H9 (cell line): Measurements from ENCODE around the gene TBL3. TPM values are rescaled to one million over a fixed set of nuclear protein-coding genes. Genes with fewer than 3 reads are reported as not detected.

Experiments used
- DNase-seq: peaks from one replicate; pipeline ENCODE4 v3.0.0-alpha.2; 2017
- H2AFZ ChIP-seq: one replicate; pipeline ENCODE4 v1.6.1; 2013; ENCODE audit warnings: mild to moderate bottlenecking, low read length, control low read depth, moderate library complexity
- H2AK5ac ChIP-seq: 2 replicates; pipeline ENCODE4 v1.6.1; 2013; ENCODE audit warnings: low read length, control low read depth, mixed read lengths; ENCODE audit not compliant: insufficient read length
- H2BK120ac ChIP-seq: one replicate; pipeline ENCODE4 v1.6.1; 2013; ENCODE audit warnings: low read depth, mild to moderate bottlenecking, low read length, control low read depth, inconsistent platforms; ENCODE audit not compliant: poor library complexity, severe bottlenecking
- H2BK12ac ChIP-seq: 2 replicates; pipeline ENCODE4 v1.6.1; 2013; ENCODE audit warnings: low read length, control low read depth, mixed read lengths, low read depth; ENCODE audit not compliant: insufficient read length
- H2BK15ac ChIP-seq: 2 replicates; pipeline ENCODE4 v1.6.1; 2013; ENCODE audit warnings: low read depth, low read length, control low read depth
- H2BK20ac ChIP-seq: one replicate; pipeline ENCODE4 v1.6.1; 2013; ENCODE audit warnings: low read depth, mild to moderate bottlenecking, low read length, control low read depth, inconsistent platforms; ENCODE audit not compliant: poor library complexity, severe bottlenecking
- H2BK5ac ChIP-seq: 2 replicates; pipeline ENCODE4 v1.6.1; 2013; ENCODE audit warnings: low read length, control low read depth, mixed read lengths; ENCODE audit not compliant: insufficient read length
- H3K14ac ChIP-seq: 2 replicates; pipeline ENCODE4 v1.6.1; 2013; ENCODE audit warnings: low read length, control low read depth; ENCODE audit not compliant: insufficient read depth
- H3K18ac ChIP-seq: 2 replicates; pipeline ENCODE4 v1.6.1; 2013; ENCODE audit warnings: low read depth, mild to moderate bottlenecking, mixed read lengths, low read length, control low read depth; ENCODE audit not compliant: insufficient read length
- H3K23ac ChIP-seq: 2 replicates; pipeline ENCODE4 v1.6.1; 2013; ENCODE audit warnings: low read length, control low read depth, mixed read lengths, low read depth; ENCODE audit not compliant: insufficient read length
- H3K23me2 ChIP-seq: 2 replicates; pipeline ENCODE4 v1.6.1; 2013; ENCODE audit warnings: low read depth, mild to moderate bottlenecking, mixed read lengths, low read length, control low read depth; ENCODE audit not compliant: insufficient read length, poor library complexity, severe bottlenecking
- H3K27ac ChIP-seq: 2 replicates; pipeline ENCODE4 v1.5.1; 2013; ENCODE audit warnings: low read length, control low read depth, mixed read lengths, low read depth; ENCODE audit not compliant: insufficient read length
- H3K27me3 ChIP-seq: 2 replicates; pipeline ENCODE4 v1.6.1; 2013; ENCODE audit warnings: low read length, control low read depth, inconsistent platforms; ENCODE audit not compliant: insufficient read depth
- H3K4ac ChIP-seq: 2 replicates; pipeline ENCODE4 v1.6.1; 2013; ENCODE audit warnings: low read depth, mild to moderate bottlenecking, control low read depth, inconsistent platforms, low read length, moderate library complexity
- H3K4me1 ChIP-seq: 2 replicates; pipeline ENCODE4 v1.6.1; 2013; ENCODE audit warnings: low read length, control low read depth, inconsistent platforms; ENCODE audit not compliant: insufficient read depth
- H3K4me2 ChIP-seq: 2 replicates; pipeline ENCODE4 v1.6.1; 2013; ENCODE audit warnings: low read length, control low read depth, mixed read lengths; ENCODE audit not compliant: insufficient read length, insufficient read depth
- H3K56ac ChIP-seq: 2 replicates; pipeline ENCODE4 v1.6.1; 2013; ENCODE audit warnings: low read depth, mild to moderate bottlenecking, mixed read lengths, low read length, control low read depth; ENCODE audit not compliant: insufficient read length
- H3K79me1 ChIP-seq: 2 replicates; pipeline ENCODE4 v1.6.1; 2013; ENCODE audit warnings: low read depth, mild to moderate bottlenecking, moderate library complexity, low read length, control low read depth, inconsistent platforms; ENCODE audit not compliant: insufficient read depth, poor library complexity, severe bottlenecking
- H3K79me2 ChIP-seq: 2 replicates; pipeline ENCODE4 v1.6.1; 2013; ENCODE audit warnings: low read length, control low read depth, inconsistent platforms; ENCODE audit not compliant: insufficient read depth
- H3K9ac ChIP-seq: 2 replicates; pipeline ENCODE4 v1.6.1; 2013; ENCODE audit warnings: low read length, control low read depth, mixed read lengths; ENCODE audit not compliant: insufficient read length; ENCODE audit errors: extremely low read depth
- H3K9me3 ChIP-seq: one replicate; pipeline ENCODE4 v1.6.1; 2013; ENCODE audit warnings: low read depth, low read length, inconsistent platforms; ENCODE audit not compliant: control insufficient read depth
- H3T11ph ChIP-seq: one replicate; pipeline ENCODE4 v1.6.1; 2013; ENCODE audit warnings: mild to moderate bottlenecking, low read length, control low read depth, inconsistent platforms
- H4K20me1 ChIP-seq: one replicate; pipeline ENCODE4 v1.6.1; 2013; ENCODE audit not compliant: control insufficient read depth, insufficient read length, insufficient read depth
- H4K5ac ChIP-seq: 2 replicates; pipeline ENCODE4 v1.6.1; 2013; ENCODE audit warnings: low read depth, mild to moderate bottlenecking, mixed read lengths, low read length, control low read depth; ENCODE audit not compliant: insufficient read length
- H4K8ac ChIP-seq: replicated peaks from 2 replicates; pipeline ENCODE4 v1.6.1; 2013; ENCODE audit warnings: low read length, control low read depth, mixed read lengths, low read depth; ENCODE audit not compliant: insufficient read length
- H4K91ac ChIP-seq: 2 replicates; pipeline ENCODE4 v1.6.1; 2013; ENCODE audit warnings: low read depth, mild to moderate bottlenecking, moderate library complexity, mixed read lengths, low read length, control low read depth; ENCODE audit not compliant: insufficient read length
- H3K27ac Mint-ChIP-seq, 3 experiments: 2 replicates in 2 of 3; 3 replicates in 1 of 3; pipeline ENCODE4 v1.8.0; 2020 to 2021; ENCODE audit warnings: mixed read lengths in 3 of 3, mild to moderate bottlenecking in 1 of 3, moderate library complexity in 1 of 3
- H3K27me3 Mint-ChIP-seq: 2 replicates; pipeline ENCODE4 v1.8.0; 2021; ENCODE audit warnings: low read depth, mild to moderate bottlenecking, moderate library complexity, mixed read lengths
- H3K36me3 Mint-ChIP-seq, 3 experiments: 2 replicates in 2 of 3; 3 replicates in 1 of 3; pipeline ENCODE4 v1.8.0; 2020 to 2021; ENCODE audit warnings: low read depth in 3 of 3, mixed read lengths in 3 of 3; ENCODE audit not compliant: insufficient read depth in 1 of 3
- H3K4me1 Mint-ChIP-seq, 2 experiments: 2 replicates each; pipeline ENCODE4 v1.8.0; 2020; ENCODE audit warnings: mixed read lengths in 2 of 2
- H3K4me3 Mint-ChIP-seq, 2 experiments: 2 replicates in 1 of 2; 3 replicates in 1 of 2; pipeline ENCODE4 v1.8.0; 2020 to 2021; ENCODE audit warnings: mild to moderate bottlenecking in 2 of 2, mixed read lengths in 2 of 2, moderate library complexity in 1 of 2
- H3K9me3 Mint-ChIP-seq, 2 experiments: 2 replicates in 1 of 2; 3 replicates in 1 of 2; pipeline ENCODE4 v1.8.0; 2020; ENCODE audit warnings: mild to moderate bottlenecking in 2 of 2, mixed read lengths in 2 of 2, moderate library complexity in 1 of 2
- CTCF ChIP-seq: fragments of 200-600 bp; sonication (generic); conservative IDR thresholded peaks from 3 replicates; pipeline ENCODE4 v1.8.0; 2021; ENCODE audit warnings: antibody characterized with exemption, mild to moderate bottlenecking
- WGBS: extraction: QIAGEN DNeasy Blood & Tissue Kit; methylation state at CpG from one replicate; pipeline ENCODE4 v1.1.7; 2013; ENCODE audit warnings: missing lambda C conversion rate, low lambda C conversion rate, mixed read lengths; ENCODE audit not compliant: insufficient read length; ENCODE audit errors: extremely low coverage; 5-methylcytosine and 5-hydroxymethylcytosine counted together
- total RNA-seq: library from RNA; stranded (reverse); gene quantifications from 2 replicates; pipeline ENCODE4 v1.2.1, GENCODE V29; 2021

Gene TBL3
- total RNA-seq, 1 experiment from 2014 or later: 54.0 TPM

GRCh38 chr16:1973461-1974156 lies 1.8 kb downstream of the TBL3 start:
- H3K23me2 ChIP-seq: peaks cover 8% of the 10 kb centered on the region
- H2AK5ac ChIP-seq: no peak overlapping the region
- H3K56ac ChIP-seq: no peak overlapping the region
- H2BK5ac ChIP-seq: no peak overlapping the region
- no peak overlapping the region for H2BK12ac ChIP-seq
- no peaks in the 10 kb centered on the region for H3K27me3 ChIP-seq
- no peak overlapping the region for H2BK120ac ChIP-seq
- no peak overlapping the region for H3K27ac ChIP-seq
- H2BK20ac ChIP-seq: no peak overlapping the region
- no peak overlapping the region for H3T11ph ChIP-seq
- H3K36me3 Mint-ChIP-seq: peaks cover 10 to 27% (median 25%) of the 10 kb centered on the region in 3 experiments
- no peaks in the 10 kb centered on the region; a peak in 1 of 5 replicates for H3K9me3 Mint-ChIP-seq
- no peak overlapping the region for H4K8ac ChIP-seq
- no peak overlapping the region for H3K4ac ChIP-seq
- no peaks in the 10 kb centered on the region for H3K4me1 ChIP-seq
- no peak for DNase-seq
- H4K20me1 ChIP-seq: no peaks in the 10 kb centered on the region
- H3K4me2 ChIP-seq: no peak overlapping the region
- no peak for TF ChIP-seq CTCF
- no peak overlapping the region for H4K5ac ChIP-seq
- no peak overlapping the region for H2AFZ ChIP-seq
- H3K14ac ChIP-seq: no peak overlapping the region
- peaks cover 5% of the 10 kb centered on the region for H3K79me1 ChIP-seq
- peaks cover 6% of the 10 kb centered on the region; the same call in 1 of the 2 replicates for H3K79me2 ChIP-seq
- no peaks in the 10 kb centered on the region for H3K9me3 ChIP-seq
- no peak overlapping the region for H4K91ac ChIP-seq
- WGBS: no CpG with 5 or more reads among the region's 16 CpGs
- no peak overlapping the region for H3K23ac ChIP-seq
- no peak overlapping the region for H2BK15ac ChIP-seq
- no peak overlapping the region for H3K18ac ChIP-seq
- no peak overlapping the region for H3K27ac Mint-ChIP-seq
- H3K4me3 Mint-ChIP-seq: peak overlapping the region; percentile 41 to 96; a peak in 4 of 5 replicates
- no peak overlapping the region for H3K9ac ChIP-seq
- H3K27me3 Mint-ChIP-seq: no peaks in the 10 kb centered on the region
- peaks cover 8 to 14% of the 10 kb centered on the region in 2 experiments for H3K4me1 Mint-ChIP-seq
